ENCODE measurements around the gene OR10G7.

Gene OR10G7

DNA sequence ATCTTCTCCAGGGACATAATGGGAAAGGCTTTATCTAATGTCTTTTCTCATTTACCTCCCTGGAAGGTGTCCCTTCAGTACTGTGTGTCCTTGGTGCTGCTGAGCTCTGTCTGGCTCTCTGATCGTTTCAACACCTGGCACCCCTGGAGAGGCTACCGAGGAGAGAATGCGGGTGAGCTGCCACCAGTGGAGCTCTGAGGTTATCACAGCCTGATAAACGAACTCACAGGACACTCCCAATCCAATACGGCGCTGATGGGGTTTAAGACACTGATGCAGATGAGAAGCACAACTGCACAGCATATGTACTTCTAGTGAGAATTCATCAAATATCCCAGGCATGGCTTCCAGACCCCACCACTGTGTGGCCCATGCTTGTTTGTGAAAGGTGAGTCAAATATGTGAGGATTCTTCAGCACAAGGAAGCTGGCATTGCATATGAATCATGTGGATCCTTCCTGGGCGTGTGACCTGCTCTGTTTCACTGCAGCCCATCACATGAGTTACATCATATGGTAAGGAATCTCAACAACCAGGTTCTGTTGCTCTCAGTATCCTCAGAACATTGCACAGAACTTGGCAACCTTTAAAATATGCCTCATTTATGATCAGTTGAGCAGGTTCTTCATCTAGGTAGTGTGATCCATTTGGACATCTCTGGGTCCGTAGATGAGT, 39.3 kb upstream of the OR10G7 start:
- Histone ChIP-seq H3K36me3 (ENCODE audit: control insufficient read depth, insufficient read depth, low read length) (no peaks in the 10 kb centered on the region), H3K27ac (no peak overlapping the region), H3K4me1 (no peaks in the 10 kb centered on the region), H2AFZ (no peak overlapping the region), H3K9me3 (ENCODE audit: control insufficient read depth, low read length) (no peaks in the 10 kb centered on the region), H3K4me3 (ENCODE audit: low read depth, low read length) (no peak overlapping the region), H3K79me2 (no peaks in the 10 kb centered on the region), H3K27me3 (ENCODE audit: control insufficient read depth, insufficient read depth, low read length) (no peaks in the 10 kb centered on the region), H3K4me2 (ENCODE audit: low read length) (no peak overlapping the region), H3K9ac (no peak overlapping the region)
- TF ChIP-seq, protein P1, sequence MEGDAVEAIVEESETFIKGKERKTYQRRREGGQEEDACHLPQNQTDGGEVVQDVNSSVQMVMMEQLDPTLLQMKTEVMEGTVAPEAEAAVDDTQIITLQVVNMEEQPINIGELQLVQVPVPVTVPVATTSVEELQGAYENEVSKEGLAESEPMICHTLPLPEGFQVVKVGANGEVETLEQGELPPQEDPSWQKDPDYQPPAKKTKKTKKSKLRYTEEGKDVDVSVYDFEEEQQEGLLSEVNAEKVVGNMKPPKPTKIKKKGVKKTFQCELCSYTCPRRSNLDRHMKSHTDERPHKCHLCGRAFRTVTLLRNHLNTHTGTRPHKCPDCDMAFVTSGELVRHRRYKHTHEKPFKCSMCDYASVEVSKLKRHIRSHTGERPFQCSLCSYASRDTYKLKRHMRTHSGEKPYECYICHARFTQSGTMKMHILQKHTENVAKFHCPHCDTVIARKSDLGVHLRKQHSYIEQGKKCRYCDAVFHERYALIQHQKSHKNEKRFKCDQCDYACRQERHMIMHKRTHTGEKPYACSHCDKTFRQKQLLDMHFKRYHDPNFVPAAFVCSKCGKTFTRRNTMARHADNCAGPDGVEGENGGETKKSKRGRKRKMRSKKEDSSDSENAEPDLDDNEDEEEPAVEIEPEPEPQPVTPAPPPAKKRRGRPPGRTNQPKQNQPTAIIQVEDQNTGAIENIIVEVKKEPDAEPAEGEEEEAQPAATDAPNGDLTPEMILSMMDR (IDR thresholded peaks at IDR 0.05), result no peak

DNA sequence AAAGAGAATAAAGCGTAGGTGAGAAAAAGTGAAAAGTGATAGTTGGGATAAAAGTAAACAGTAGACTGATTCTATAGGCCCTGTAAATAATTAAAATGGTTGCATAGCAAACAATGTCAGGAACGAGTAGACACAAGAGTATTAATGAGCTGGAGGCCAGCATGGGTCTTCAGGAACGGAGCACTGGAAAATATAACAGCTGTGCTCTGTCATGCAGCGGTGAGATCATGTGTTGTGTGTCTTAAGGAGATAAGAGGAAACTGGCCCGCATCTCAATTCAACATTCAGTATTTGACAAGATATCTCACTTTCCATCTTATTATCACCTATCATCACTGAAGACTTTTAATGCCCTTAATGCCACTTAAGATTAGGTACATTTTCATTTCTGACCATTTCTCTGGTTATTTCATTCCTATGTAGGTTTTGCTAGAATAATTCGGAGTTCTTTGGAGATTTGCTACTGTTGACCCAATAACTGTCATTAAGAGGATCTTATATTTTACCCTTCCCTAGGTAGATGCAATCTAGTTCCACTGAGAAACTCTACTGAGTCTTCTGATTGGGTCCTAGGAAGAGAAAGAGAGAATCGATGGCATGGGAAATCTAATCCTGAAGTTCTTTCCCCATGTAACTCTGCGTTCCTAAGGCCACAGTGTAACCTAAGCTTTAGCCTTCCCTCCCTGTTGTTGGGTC, 38.7 kb upstream of the OR10G7 start:
- Histone ChIP-seq H3K27ac (no peak overlapping the region), H3K4me2 (ENCODE audit: low read length) (no peak overlapping the region), H2AFZ (no peak overlapping the region), H3K79me2 (no peaks in the 10 kb centered on the region), H3K4me3 (ENCODE audit: low read depth, low read length) (no peak overlapping the region), H3K27me3 (ENCODE audit: control insufficient read depth, insufficient read depth, low read length) (no peaks in the 10 kb centered on the region), H3K4me1 (no peaks in the 10 kb centered on the region), H3K9me3 (ENCODE audit: control insufficient read depth, low read length) (no peaks in the 10 kb centered on the region), H3K9ac (no peak overlapping the region), H3K36me3 (ENCODE audit: control insufficient read depth, insufficient read depth, low read length) (no peaks in the 10 kb centered on the region)
- TF ChIP-seq, protein P1 (IDR thresholded peaks at IDR 0.05), result no peak

DNA sequence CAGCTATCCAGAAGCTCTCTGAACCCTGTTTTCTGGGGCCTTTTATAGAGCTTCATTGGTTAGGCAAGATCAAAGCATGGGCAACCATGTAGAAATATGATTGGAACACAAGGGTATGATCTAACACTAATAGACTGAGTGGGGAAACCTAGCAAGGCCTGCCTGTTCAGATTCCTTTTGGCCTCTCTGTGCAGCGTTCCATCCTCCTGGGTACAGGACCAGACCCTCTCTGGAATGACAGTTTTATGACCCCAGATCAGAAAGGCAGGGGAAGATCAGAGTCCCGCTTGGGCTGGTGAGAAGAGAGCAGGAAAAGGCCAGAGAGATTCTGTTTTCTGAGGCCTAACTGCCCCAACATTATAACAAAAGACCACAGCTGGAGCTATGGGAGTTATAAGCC, 37.5 kb upstream of the OR10G7 start:
- Histone ChIP-seq H2AFZ (no peak overlapping the region), H3K9me3 (ENCODE audit: control insufficient read depth, low read length) (no peaks in the 10 kb centered on the region), H3K4me3 (ENCODE audit: low read depth, low read length) (no peak overlapping the region), H3K27me3 (ENCODE audit: control insufficient read depth, insufficient read depth, low read length) (no peaks in the 10 kb centered on the region), H3K27ac (no peak overlapping the region), H3K9ac (no peak overlapping the region), H3K79me2 (no peaks in the 10 kb centered on the region), H3K36me3 (ENCODE audit: control insufficient read depth, insufficient read depth, low read length) (no peaks in the 10 kb centered on the region), H3K4me1 (no peaks in the 10 kb centered on the region), H3K4me2 (ENCODE audit: low read length) (no peak overlapping the region)
- TF ChIP-seq, protein P1 (IDR thresholded peaks at IDR 0.05), result no peak

DNA sequence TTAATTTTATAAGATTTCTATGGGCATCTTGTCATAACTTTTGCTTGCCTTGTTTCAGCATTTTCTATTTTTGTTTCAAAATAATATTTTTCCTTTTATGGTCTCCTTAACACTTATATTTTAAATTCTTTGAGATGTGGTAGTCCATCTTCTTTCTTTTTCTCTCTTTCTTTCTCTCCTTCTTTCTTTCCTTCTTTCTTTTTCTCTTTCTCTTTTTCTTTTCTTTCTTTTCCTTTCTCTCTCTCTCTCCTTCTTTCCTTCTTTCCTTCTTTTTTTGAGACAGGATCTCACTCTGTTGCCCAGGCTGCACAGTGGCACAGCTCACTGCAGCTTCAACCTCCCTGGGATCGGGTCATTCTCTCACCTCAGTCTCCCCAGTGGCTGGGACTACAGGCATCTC, 36.1 kb upstream of the OR10G7 start:
- H3K4me1 ChIP-seq, result no peaks in the 10 kb centered on the region
- no peaks in the 10 kb centered on the region for H3K79me2 ChIP-seq
- no peak overlapping the region for H3K4me3 ChIP-seq (ENCODE audit: low read depth, low read length)
- no peak overlapping the region for H3K27ac ChIP-seq
- H3K27me3 ChIP-seq (ENCODE audit: control insufficient read depth, insufficient read depth, low read length), result no peaks in the 10 kb centered on the region
- H3K36me3 ChIP-seq (ENCODE audit: control insufficient read depth, insufficient read depth, low read length), result no peaks in the 10 kb centered on the region
- no peak overlapping the region for H2AFZ ChIP-seq
- no peak overlapping the region for H3K9ac ChIP-seq
- H3K9me3 ChIP-seq (ENCODE audit: control insufficient read depth, low read length), result no peaks in the 10 kb centered on the region
- TF ChIP-seq, protein P1 (IDR thresholded peaks at IDR 0.05), result no peak
- no peak overlapping the region for H3K4me2 ChIP-seq (ENCODE audit: low read length)
